ENCODE measurements around the gene DBF4B.
"Not testable (repeated sequence)": the region's sequence is repeated elsewhere in the genome, so short reads cannot be mapped to it uniquely, and the experiment has no call there.

The DBF4B gene, protein sequence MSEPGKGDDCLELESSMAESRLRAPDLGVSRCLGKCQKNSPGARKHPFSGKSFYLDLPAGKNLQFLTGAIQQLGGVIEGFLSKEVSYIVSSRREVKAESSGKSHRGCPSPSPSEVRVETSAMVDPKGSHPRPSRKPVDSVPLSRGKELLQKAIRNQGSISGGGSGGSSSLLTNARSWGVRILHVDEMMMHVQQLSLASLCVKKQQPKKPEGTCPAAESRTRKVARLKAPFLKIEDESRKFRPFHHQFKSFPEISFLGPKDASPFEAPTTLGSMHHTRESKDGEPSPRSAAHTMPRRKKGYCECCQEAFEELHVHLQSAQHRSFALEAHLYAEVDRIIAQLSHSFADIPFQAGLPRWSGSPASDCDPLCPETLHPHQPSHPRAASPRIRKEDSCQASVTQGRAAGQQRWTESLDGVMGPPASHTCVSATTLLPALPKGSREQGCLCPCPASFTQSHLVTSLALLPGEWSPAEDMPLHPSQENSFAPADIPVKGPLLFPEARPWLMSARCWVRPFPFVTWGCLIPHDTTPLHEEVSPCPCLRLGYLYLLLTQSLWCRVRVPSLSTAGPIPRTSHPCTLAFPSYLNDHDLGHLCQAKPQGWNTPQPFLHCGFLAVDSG

DNA sequence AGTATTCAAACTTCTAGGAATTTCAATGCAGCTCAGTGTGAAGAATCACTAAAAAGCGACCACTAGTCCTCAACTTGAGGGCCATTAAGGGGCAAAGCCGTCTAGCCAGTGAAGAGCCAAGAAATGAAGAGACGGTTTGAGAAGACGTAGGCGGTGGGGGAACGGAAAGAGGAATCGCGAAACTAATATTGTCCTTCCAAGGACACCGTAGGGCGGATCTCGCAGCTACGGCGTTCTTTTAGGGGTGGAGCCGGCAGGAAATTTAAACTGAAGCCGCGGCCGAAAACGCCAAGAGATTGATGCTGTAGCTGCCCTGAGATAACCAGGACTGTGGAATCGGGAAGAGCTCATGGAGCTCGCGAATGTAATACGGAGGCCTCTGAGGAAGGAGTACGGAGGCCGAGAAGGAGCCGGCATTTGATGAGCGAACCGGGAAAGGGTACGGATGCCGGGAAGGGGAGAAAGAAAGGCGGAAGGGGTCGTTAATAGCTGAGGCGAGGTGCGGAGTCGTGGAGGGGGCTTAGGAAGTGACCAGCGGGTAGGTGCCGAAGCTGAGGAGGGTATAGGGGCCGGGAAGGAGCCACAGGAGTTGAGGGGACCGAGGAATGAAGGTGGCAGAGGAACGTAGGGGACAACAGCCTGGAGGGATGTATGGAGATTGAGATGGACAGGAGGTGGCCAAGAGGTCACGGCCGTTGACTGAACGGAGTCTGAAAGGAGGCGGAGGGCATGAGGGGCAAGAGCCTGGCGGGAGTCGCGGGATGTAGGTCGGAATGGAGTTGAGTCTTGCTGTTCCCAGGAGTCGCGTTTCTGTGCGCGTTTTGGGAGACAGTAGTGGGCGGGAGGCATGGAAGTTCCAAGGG, at the start of gene DBF4B:
DBF4B (plus strand) TSS at position 265 of the 863 bp plus-strand sequence; CDS start at position 421, 156 bp downstream.
- DNase-seq, result peak; percentile 91 to 97 (median 96)

DNA sequence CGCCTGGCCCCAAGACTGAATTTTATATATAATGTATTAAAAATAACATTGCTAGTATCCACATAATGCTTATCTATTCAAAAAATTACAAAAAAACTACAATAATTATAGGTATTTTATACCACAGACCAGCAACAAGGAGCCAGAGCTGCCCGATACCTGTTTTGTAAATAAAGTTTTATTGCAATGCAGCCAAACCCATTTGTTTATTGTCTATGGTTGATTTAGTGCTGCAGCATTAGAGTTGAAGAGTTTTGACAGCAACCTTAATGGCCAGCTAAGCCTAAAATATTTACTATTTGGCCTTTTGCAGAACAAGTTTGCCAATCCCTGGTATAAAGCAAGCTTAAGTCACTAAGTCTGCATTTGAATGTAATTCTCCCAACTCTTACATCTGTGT, 46.6 kb upstream of the DBF4B start:
- no peak for DNase-seq

DNA sequence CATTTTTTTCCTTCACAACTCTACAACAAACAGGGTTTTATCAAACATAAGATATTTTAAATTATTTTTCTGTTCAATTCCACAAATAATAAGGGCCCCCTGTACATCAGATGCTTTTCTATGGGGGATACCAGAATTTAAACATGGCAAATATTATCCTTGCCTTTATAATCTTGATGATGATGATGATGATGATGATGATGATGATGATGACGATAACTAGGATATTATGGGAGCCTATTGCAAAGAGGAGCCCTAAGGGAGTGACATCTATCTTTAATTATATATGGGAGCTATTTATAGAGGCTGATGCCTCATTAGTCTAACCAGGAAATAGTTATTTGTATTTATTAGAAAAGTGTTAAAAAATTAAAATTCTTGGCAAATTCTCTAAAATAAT, 45.4 kb upstream of the DBF4B start:
- DNase-seq, result no peak

DNA sequence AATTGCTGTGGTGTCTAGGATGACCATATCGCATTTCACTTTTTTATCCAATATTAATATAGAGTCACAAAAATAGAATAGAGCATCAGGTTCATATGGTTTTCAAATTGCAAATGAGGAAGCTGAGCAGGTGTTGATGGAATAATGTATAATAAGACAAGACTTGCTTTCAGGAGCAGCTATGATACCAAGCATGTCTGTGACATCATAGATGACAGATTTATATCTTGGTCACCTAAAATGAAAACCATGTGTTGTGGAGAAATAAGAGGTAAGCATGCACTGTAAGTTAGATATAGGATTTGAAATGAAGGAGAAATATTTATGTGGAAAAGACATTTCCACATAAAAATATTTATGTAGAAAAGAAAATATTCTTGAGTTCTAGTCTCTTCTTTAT, 43.6 kb upstream of the DBF4B start:
- no peak for DNase-seq

DNA sequence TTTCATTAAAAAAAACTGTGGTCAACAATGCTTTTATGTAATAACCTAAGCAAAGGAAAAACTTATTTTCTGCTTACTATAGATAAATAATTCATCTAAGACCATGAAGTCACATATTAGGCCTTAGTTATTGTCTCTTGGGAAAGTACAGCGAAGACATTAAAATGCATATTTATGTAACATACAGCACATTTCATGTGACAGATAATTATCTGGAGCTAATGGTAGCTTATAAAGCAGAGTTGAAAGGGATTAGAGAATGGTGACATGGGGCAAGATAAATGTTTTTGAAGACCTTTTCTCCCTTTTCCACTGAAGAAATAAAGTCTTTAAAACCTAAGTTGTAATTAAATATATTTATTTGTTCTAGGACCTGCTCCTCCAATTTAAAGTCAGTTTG, 42.5 kb upstream of the DBF4B start:
- DNase-seq, result no peak

DNA sequence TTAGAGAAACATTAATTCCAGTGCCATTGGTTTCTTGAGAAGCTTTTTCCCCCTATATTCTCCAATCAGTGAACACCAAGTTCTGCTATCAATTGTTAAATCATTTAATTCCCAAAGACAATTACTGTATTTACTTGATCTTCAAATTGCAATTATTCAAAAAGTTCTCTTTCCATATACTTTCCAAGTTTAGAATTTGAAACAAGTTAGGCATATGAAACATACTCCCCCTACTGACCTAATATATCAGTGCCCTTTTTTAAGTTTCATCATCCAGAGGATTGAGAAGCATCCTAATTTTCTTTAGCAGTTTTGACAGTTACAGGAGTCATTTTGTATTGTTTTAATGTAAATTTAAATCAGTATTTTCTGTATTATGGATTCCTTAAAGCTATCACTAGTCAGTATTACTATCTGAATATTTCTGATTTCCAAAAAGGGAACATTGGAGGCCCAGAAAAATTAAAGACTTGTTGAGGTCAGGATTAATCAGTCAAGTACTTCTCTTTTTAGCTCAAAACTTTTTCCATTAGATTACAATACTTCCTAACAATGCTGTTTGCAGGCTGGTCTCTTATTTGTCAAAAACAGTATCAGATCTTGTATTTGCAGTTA, 35.9 kb upstream of the DBF4B start:
- peak in 1 of 3 experiments; percentile 34 for DNase-seq

DNA sequence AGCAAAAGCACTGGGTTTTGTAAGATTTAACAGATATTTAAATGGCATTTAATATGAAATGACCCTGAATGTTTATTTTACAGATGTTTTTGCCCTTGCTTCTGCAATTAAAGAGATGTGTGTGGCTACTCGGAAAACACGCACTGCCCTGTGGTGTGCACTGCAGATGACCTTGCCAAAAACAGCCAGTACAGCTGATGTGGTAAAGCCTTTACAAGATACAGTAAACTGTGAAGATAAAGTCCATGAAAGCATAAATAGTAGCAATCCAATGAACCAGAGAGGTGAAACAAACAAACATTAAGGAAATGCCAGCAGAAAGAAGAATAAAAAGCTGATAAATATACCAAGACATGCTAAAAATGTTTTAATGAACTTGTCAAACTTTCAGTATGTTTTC, 34.6 kb upstream of the DBF4B start:
- DNase-seq, result no peak

DNA sequence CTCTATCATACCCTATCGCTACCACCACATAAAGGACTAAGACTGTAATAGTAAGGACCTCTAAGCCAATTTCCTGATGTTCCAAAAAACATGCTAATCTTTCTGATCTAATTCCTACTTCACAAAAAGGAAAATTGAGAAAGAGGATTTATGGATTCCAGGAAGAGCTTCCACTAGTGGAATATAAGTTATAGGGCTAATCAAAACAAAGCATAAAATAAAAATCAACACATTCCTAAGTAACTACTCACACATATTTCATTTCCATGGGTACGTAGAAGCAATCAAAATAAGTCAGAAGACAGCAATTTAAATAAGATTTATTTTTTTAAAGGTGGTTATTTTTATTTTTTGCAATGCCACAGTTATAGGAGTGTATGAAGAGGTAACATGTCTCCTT, 31.3 kb upstream of the DBF4B start:
- no peak for DNase-seq

DNA sequence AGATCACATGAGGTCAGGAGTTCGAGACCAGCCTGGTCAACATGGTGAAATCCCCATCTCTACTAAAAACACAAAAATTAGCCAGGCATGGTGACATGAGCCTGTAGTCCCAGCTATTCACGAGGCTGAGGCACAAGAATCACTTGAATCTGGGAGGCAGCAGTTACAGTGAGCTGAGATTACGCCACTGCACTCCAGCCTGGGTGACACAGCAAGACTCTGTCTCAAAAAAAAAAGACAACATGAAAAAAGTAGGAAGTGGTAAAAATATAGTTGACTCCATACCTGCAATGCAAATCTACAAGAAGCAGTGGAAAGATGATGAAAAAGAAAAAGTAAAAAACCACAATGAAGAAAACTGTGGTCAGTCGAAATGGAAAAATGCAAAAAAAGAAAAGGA, 25.2 kb upstream of the DBF4B start:
- not testable (repeated sequence) for DNase-seq

DNA sequence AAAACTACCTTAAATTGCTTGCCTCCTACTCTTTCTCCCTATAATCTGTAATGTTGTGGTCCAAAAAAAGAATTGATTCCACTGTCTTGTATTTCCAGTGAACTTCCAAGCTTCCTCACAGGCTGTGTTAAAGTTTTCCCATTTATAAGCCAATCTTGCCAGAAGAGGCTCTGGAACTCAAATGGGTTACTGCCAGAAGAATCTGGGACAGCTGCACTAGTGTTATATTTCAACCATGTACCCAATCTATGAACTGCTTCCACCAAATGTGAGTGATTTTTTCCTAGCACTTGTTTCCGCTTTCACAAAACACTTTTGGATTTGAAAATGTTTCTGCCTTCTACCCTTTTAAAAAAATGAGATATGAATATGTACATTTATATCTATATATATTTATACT, 20.7 kb upstream of the DBF4B start:
- no peak for DNase-seq

DNA sequence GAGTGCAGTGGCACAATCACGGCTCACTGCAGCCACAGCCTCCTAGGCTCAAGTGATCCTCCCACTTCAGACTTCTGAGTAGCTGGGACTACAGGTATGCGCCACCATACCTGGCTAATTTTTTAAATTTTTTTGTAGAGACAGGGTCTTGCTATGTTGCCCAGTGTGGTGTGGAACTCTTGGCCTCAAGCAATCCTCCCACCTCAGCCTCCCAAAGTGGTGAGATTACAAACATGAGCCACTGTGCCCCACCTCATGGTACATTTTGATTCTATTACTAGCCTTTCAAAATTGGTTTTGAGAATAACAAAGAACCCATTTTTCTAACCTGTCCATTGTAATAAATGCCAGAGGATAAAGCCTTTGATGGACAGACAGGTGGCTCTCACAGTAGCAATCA, 20.3 kb upstream of the DBF4B start:
- DNase-seq, result no peak

DNA sequence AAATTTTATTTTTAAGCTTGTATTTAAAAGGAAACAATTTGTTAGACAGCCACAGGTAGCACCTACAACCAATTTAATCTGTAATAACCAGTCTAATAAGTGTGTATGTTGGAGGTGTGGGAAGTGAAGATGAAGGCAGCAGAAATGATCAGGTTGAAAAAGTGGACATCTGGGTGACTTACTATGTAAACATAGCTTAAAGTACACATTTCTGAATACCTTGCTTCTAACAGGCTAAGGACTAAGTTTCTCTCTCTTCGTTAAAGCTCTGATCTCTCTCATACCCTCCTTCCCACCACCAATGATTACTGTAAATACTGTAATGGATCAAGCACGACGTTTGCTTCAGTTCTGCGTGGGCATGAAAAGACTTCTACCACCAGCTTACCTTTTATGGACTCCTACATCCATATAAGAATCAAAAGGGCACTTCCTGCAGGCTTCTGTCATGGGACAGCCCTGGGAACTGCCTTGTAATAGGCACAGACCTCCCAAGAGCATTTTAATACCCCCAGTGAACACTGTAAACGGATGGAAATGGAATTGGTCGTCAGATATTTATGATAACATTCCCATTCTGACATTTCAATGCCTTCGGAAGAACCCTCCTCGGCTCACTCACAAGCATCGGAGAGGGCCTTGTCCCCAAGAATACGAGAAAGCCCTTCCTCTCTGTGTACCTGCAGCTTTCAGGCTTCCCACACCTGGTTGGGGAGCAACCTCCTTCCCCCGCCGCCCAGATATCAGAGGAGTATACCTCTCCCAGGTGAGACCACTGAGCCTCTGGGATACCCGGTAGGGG, 19.6 kb upstream of the DBF4B start:
- no peak for DNase-seq

DNA sequence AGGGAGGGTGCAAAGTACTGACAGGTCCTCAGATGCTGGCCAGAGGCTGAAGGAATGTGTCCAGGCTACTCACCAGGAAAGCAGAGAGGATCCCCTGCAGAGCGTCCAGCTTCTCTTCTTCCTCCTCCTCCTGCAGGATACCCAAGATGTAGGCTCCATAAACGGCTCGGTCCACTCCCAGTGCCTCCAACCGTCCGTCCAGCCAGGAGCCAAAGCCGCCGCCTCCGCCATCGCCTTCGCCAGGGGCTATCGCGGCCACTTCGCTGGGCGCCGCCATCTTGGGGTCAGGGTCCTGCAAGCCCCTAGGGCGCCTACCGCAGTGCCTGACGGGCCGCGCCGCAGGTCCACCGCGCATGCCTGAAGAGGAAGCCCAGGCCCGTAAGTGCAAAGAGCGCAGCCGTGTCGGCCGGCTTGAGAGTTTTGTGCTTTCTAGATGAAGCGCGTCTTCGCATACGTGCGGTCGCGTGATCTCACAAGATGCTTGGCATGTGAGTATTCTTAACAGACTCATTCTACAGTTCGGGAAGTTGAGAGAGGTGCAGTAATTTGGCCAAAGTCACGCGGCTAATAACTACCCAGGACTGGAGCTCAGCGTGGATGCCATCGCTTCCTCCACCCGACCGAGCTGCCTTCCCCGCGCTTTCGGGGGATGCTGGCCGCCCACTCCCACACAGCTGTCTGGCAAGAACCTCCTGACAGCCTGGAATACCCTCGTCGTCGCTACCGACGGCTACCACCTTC, 18.8 kb upstream of the DBF4B start, which contains the start of gene CCDC43:
CCDC43 (minus strand) TSS at position 300 of the 741 bp plus-strand sequence; CDS start at position 277, 23 bp downstream.
- peak; percentile 83 to 93 (median 93) for DNase-seq

DNA sequence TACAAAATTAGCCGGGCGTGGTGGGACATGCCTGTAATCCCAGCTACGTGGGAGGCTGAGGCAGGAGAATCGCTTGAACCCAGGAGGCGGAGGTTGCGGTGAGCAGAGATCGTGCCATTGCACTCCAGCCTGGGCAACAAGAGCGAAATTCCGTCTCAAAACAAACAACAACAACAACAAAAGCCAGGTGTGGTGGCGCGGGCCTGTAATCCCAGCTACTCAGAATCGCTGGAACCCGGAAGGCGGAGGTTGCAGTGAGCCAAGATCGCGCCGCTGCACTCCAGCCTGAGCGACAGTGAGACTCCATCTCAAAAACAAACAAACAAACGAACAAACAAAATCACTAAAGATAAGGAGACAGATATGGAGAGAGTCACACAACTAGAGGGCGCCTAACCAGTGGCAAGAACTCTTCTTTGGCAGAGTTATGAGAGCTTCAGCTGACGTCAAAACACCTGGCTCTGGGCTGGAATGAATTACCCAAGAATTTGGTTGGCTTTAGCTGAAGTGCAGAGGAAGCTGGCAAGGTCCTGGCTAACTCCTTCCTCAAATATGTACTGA, 17.6 kb upstream of the DBF4B start:
- not testable (repeated sequence) for DNase-seq

DNA sequence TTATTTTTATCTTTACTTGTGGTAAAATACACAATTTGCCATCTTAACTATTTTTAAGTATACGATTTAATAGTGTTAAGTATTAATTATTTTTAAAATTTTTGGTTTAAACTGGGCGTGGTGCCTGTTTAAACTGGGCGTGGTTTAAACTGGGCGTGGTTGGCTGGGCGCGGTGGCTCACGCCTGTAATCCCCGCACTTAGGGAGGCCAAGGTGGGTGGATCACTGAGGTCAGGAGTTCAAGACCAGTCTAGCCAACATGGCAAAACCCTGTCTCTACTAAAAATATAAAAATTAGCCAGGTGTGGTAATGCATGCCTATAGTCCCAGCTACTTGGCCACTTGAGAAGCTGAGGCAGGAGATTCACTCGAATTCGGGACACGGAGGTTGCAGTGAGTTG, 14.9 kb upstream of the DBF4B start:
- DNase-seq, result no peak

DNA sequence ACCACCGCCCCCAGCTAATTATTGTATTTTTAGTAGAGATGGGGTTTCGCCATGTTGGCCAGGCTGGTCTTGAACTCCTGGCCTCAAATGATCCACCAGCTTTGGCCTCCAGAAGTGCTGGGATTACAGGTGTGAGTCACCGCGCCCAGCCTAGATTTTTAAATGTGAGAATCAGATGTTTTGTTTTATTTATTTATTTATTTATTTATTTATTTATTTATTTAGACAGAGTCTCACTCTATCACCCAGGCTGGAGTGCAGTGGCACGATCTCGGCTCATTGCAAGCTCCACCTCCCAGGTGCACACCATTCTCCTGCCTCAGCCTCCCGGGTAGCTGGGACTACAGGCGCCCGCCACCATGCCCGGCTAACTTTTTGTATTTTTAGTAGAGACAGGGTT, 8.2 kb upstream of the DBF4B start:
- not testable (repeated sequence) for DNase-seq

DNA sequence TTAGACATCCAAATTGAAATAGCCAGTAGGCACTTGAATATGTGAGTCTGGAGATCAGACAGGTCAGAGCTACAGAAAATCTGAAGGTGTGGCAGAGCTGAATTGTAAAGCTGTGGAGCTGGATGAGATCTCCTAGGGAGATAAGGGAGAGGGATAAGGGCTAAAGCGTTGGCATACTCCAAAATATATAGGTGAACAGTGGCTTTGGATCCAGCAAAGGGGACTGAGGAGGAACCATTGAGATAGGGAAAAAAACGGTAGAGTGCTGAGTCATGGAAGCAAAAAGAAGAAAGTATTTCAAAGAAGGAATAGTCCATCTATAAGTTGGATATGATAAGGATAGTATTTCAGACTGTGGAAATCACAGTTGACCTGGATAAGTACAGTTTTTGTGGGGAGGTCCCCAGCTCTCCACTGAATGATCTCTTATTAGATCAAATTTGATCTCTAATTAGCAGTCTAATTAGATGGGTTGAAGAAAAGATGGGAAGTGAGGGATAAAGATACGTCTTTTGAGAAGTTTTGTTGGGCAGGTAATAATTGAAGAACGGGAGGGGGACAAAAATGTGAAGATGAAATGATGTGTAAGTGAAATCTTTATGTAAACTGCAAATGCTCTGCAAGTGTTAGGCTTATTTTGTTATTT, 587 bp upstream of the DBF4B start:
- DNase-seq, result no peak

DNA sequence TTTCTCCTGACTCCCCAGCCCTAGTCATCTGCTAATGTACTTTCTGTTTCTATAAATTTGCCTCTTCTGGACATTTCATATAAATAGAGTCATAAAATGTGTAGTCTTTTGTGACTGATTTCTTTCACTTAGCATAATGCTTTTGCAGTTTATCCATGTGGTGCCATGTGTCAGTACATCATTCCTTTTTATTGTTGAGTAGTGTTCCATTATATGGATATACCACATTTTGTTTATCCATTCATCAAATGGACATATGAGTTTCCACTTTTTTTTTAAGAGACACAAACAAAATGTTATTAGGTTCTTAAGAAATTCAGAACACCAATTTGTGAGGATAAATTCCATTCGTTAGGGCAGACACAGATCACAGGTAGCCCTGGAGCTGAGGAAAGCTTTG, 11.0 kb downstream of the DBF4B start:
- DNase-seq, result no peak

DNA sequence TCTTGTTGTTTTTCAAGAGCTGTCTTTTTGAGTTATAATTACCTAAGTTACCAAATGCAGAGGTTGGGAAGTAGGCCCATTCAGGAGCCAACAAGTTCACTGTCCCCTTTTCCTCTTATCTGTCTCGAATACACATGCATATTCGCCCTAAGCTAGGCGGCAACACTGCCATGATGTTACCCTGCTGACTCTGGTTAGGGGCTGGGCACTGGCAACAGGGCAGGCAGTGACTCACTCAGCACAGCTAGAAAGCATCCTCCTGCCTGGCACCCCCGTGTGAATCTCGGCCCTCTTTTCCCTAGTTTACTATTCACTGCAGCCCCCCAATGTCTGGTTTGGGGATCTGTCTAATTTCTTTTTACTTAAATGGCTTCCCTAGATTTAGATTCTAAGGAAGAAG, 13.8 kb downstream of the DBF4B start:
- no peak for DNase-seq

DNA sequence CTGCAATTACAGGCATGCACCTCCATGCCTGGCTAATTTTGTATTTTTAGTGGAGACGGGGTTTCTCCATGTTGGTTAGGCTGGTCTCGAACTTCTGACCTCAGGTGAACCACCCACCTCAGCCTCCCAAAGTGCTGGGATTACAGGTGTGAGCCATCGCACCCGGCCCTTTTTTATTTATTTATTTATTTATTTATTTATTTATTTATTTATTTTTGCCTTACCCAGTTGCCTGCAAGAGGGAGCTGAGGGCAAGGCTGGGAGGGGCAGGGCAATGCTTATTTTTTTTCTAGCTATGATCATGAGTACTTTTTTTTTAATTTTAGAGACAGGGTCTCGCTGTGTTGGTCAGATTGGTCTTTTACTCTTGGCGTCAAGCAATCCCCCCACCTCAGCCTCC, 17.7 kb downstream of the DBF4B start:
- DNase-seq, result not testable (repeated sequence)

DNA sequence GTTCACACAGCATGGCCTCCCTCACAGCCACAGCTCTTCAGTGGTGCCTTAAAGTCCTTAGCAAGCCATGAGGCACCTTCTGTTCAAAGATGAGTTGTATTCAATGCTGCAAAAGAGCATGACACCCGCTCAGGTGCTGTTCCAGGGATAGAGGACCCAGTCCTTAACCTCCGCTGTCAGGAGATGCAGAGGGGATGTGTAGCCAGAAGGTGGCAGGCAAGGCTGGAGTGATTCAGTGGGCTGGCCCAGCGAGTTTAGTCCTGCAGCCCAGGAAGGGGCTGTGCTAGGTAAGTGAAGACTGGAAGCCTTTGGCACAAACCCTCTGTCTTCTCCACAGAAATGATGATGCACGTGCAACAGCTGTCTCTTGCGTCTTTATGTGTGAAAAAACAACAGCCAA, 25.3 kb downstream of the DBF4B start:
- DNase-seq, result no peak
